ENCODE measurements around the gene RELN.
"Not testable (repeated sequence)": the region's sequence is repeated elsewhere in the genome, so short reads cannot be mapped to it uniquely, and the experiment has no call there.

Gene RELN

DNA sequence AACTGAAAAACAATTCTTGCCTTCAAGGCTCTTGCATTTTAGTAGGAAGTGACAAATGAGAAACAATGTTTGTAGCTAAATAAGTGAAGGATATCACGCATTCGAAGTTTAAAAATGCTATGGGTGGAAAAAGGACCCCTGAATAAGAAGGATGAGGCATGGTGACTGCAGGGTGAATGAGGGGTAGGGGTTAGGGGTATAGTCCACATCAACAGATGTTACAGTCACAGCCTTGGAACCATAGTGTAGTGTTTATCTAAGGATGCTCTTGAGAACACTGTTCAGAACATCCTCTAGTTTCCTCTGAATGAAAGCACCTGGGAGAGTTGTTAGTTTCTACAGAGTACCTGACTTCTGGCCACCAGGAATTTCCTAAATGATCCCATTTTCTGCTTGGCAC lies 157.0 kb downstream of the RELN start:
- H3K4me3 ChIP-seq (ENCODE audit: low read depth, low read length), result no peak overlapping the region
- in situ Hi-C loops (cut with HindIII; ENCODE audit: low sequenced_read_pairs), result no loop called here
- TF ChIP-seq, protein P1, sequence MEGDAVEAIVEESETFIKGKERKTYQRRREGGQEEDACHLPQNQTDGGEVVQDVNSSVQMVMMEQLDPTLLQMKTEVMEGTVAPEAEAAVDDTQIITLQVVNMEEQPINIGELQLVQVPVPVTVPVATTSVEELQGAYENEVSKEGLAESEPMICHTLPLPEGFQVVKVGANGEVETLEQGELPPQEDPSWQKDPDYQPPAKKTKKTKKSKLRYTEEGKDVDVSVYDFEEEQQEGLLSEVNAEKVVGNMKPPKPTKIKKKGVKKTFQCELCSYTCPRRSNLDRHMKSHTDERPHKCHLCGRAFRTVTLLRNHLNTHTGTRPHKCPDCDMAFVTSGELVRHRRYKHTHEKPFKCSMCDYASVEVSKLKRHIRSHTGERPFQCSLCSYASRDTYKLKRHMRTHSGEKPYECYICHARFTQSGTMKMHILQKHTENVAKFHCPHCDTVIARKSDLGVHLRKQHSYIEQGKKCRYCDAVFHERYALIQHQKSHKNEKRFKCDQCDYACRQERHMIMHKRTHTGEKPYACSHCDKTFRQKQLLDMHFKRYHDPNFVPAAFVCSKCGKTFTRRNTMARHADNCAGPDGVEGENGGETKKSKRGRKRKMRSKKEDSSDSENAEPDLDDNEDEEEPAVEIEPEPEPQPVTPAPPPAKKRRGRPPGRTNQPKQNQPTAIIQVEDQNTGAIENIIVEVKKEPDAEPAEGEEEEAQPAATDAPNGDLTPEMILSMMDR (IDR thresholded peaks at IDR 0.05; ENCODE audit: low read depth, low read length), result no peak
- DNase-seq (ENCODE audit: low read depth, low spot score), result no peak

DNA sequence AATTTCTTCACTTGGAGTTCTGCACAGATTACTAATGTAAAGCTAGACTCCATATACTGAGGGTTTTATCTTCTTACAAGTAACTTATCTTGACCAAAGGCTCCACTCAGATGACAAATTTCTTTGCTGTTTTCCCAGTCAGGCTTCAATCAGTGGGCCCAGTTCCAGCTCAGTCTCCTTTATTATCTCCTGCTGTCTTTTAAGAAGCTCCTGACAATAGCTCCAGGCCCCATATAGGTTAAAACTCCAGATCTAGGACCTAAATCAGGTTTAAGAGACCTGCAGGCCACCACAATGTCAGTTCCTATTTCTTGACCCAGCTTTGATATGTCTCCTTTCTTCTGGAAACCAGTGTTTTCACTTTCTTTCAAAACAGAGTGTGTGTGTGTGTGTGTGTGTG lies 165.2 kb downstream of the RELN start:
- TF ChIP-seq, protein P1 (IDR thresholded peaks at IDR 0.05; ENCODE audit: low read depth, low read length), result no peak
- H3K4me3 ChIP-seq (ENCODE audit: low read depth, low read length), result no peak overlapping the region
- in situ Hi-C loops (cut with HindIII; ENCODE audit: low sequenced_read_pairs), result no loop called here
- no peak for DNase-seq (ENCODE audit: low read depth, low spot score)

DNA sequence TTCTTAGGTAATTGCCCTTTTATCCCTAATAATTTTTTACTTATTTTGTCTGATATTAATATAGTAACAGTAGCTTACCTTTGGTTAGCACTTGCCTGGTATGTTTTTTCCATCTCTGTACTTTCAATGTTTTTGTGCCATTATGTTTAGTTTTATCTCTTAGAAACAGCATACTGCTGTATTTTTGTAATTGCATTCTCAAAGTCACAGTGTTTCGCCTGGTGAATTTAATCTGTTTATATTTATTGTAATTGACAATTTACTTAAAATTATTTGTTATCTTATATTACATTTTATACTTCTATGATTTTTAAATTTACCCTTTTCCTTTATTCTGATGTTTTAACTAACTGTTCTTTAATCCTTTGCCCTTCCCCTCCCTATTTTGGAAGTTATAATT lies 166.4 kb downstream of the RELN start:
- TF ChIP-seq, protein P1 (IDR thresholded peaks at IDR 0.05; ENCODE audit: low read depth, low read length), result no peak
- DNase-seq (ENCODE audit: low read depth, low spot score), result no peak
- in situ Hi-C loops (cut with HindIII; ENCODE audit: low sequenced_read_pairs), result no loop called here
- H3K4me3 ChIP-seq (ENCODE audit: low read depth, low read length), result no peak overlapping the region

DNA sequence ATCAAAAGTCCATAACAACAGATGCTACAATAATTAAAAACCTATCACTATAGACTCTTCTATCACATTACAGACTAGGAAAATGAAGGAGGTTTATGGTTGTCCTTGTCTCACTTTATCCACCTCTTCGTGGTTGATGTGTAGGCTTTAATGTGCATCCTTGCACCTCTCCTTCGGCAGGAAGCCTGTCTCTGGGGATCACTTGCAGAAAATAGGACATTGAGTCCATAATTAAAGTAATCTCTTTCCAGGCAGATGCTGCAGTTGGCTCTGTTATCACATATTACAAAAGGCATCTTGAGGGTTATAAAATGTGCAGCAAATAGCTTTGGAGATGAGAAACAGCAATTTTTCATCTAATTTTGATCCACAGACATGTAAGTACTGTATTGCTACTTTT lies 168.4 kb downstream of the RELN start:
- no peak overlapping the region for H3K4me3 ChIP-seq (ENCODE audit: low read depth, low read length)
- TF ChIP-seq, protein P1 (IDR thresholded peaks at IDR 0.05; ENCODE audit: low read depth, low read length), result no peak
- no peak for DNase-seq (ENCODE audit: low read depth, low spot score)
- in situ Hi-C loops (cut with HindIII; ENCODE audit: low sequenced_read_pairs), result no loop called here

DNA sequence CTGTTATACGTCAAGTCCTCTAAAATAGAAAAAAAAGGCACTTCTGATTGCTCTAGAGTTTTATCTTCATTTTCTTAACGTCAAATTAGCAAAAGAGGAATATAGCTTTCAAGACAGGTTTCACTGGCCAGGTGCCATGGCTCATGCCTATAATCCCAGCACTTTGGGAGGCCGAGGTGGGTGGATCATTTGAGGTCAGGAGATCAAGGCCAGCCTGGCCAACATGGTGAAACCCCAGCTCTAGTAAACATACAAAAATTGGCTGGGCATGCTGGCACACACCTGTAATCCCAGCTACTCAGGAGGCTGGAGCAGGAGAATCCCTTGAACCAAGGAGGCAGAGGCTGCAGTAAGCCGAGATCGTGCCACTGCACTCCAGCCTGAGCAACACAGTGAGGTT lies 173.5 kb downstream of the RELN start:
- in situ Hi-C loops (cut with HindIII; ENCODE audit: low sequenced_read_pairs); DNase-seq (ENCODE audit: low read depth, low spot score); H3K4me3 ChIP-seq (ENCODE audit: low read depth, low read length): not testable (repeated sequence)

DNA sequence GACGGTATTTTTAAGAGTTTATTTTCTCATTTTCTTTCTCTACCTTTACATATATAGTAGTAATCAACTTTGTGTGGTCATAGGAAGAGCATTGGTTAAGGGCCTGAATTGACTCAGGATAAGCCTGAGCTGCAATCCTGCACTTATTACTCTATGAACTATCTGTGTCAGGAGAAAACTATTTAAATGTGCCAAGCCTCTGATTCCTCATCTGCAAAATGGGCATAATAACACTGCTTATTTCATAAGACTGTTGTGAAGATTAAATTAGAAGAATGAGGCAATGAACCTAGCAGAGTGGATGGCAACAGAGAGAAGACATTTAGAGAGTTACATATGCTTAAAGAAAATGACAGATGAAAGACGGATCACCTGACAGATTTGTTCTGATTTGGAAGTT lies 175.5 kb downstream of the RELN start:
- in situ Hi-C loops (cut with HindIII; ENCODE audit: low sequenced_read_pairs), result no loop called here
- TF ChIP-seq, protein P1 (IDR thresholded peaks at IDR 0.05; ENCODE audit: low read depth, low read length), result no peak

DNA sequence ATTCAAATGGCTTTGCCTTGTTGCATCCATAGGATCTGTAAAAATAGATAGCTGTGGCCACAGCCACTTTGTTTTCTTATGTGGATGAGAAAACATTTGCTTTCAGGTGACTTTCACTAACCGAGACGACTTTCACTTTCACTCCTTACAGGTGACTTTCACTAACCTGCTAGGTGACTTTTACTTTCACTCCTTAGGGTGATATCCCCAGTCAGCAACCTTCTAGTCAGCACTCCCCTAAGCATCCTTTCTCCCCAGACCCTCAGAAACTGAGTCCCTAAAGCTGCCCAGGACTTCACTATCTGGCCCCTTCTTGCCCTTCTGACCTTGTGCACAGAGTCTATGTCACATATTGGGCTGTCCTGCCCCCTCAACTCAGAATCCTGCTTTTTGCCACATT lies 177.5 kb downstream of the RELN start:
- in situ Hi-C loops (cut with HindIII; ENCODE audit: low sequenced_read_pairs), result no loop called here
- DNase-seq (ENCODE audit: low read depth, low spot score), result no peak
- no peak overlapping the region for H3K4me3 ChIP-seq (ENCODE audit: low read depth, low read length)

More for the DNA sequence above, 175.5 kb downstream of the RELN start:
- DNase-seq (ENCODE audit: low read depth, low spot score), result no peak
- H3K4me3 ChIP-seq (ENCODE audit: low read depth, low read length), result no peak overlapping the region

More for the DNA sequence above, 177.5 kb downstream of the RELN start:
- TF ChIP-seq, protein P1 (IDR thresholded peaks at IDR 0.05; ENCODE audit: low read depth, low read length), result no peak

All from astrocyte of the spinal cord (primary cell).